ENCODE data around the gene PTPRH.

DNA sequence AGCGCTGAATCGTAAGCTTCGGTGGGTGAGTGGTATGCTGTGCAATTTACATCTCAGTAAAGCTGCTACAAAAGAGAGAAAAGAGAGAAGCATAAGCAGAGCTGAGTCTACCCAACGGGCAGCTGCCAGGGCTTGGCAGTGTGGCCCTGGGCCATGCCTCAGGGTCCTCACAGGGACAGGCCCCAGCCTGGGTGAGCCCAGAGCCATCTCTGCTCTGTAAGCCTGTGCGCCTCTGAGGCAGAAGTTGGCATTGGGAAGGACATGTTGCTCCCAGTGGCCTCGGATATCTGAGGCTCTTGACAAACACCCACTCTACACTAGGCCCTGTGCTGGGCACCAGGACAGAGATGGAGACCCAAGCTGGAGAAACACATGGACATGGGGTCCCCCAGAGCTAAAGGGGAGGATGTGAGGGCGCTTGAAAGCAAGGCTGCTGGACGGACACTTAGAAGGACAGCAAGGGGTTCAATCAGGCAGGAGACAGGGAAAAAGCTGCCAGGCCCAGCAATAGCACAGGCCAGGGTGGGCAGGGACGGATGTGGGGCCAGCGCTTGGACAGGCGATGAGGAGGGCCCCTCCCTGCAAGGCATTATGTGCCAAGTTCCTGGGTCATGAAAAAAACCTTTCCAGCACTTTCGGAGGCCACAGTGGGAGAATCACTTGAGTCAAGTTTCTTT is 34.8 kb upstream of the PTPRH start:
- TF ChIP-seq POLR2A (IDR thresholded peaks at IDR 0.05) (no peak), POLR2AphosphoS5 (IDR thresholded peaks at IDR 0.05; ENCODE audit: insufficient read depth in 1 of 2, low read depth in 1 of 2) (no peak)
- TF ChIP-seq, protein P1, sequence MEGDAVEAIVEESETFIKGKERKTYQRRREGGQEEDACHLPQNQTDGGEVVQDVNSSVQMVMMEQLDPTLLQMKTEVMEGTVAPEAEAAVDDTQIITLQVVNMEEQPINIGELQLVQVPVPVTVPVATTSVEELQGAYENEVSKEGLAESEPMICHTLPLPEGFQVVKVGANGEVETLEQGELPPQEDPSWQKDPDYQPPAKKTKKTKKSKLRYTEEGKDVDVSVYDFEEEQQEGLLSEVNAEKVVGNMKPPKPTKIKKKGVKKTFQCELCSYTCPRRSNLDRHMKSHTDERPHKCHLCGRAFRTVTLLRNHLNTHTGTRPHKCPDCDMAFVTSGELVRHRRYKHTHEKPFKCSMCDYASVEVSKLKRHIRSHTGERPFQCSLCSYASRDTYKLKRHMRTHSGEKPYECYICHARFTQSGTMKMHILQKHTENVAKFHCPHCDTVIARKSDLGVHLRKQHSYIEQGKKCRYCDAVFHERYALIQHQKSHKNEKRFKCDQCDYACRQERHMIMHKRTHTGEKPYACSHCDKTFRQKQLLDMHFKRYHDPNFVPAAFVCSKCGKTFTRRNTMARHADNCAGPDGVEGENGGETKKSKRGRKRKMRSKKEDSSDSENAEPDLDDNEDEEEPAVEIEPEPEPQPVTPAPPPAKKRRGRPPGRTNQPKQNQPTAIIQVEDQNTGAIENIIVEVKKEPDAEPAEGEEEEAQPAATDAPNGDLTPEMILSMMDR (IDR thresholded peaks at IDR 0.05) = no peak
